BLaER1 treated with 17β-estradiol and CSF1 and Interleukin-3, amounts not matched to agents 10 nM and 100 nM (cell line): ENCODE data around the gene ZFP64.
A peak's percentile ranks its signal among the peaks of the same experiment; 100 is the strongest.

Experiments used
- H3K27ac ChIP-seq, 11 experiments: shearing (Covaris generic); formaldehyde crosslinking; 2 replicates each; pipeline ENCODE4 v1.8.1; 2022
- H3K27me3 ChIP-seq, 11 experiments: shearing (Covaris generic); formaldehyde crosslinking; 2 replicates each; pipeline ENCODE4 v1.8.1; 2022
- H3K36me3 ChIP-seq, 11 experiments: shearing (Covaris generic); formaldehyde crosslinking; 2 replicates each; pipeline ENCODE4 v1.8.1; 2022
- H3K4me1 ChIP-seq, 10 experiments: shearing (Covaris generic); formaldehyde crosslinking; 2 replicates each; pipeline ENCODE4 v1.8.1; 2022
- H3K4me2 ChIP-seq, 11 experiments: shearing (Covaris generic); formaldehyde crosslinking; 2 replicates each; pipeline ENCODE4 v1.8.1; 2022
- H3K4me3 ChIP-seq, 10 experiments: shearing (Covaris generic); formaldehyde crosslinking; 2 replicates each; pipeline ENCODE4 v1.8.1; 2022
- H3K9ac ChIP-seq, 11 experiments: shearing (Covaris generic); formaldehyde crosslinking; 2 replicates each; pipeline ENCODE4 v1.8.1; 2022
- H3K9me3 ChIP-seq, 11 experiments: shearing (Covaris generic); formaldehyde crosslinking; replicated peaks in 1 of 11; 2 replicates each; pipeline ENCODE4 v1.8.1; 2022
- H4K20me1 ChIP-seq, 11 experiments: shearing (Covaris generic); formaldehyde crosslinking; 2 replicates each; pipeline ENCODE4 v1.8.1; 2022
- Cebpa-rat ChIP-seq, 11 experiments: shearing (Covaris generic); IDR thresholded peaks; 2 replicates each; pipeline ENCODE4 v1.8.1; 2022

Gene ZFP64

DNA sequence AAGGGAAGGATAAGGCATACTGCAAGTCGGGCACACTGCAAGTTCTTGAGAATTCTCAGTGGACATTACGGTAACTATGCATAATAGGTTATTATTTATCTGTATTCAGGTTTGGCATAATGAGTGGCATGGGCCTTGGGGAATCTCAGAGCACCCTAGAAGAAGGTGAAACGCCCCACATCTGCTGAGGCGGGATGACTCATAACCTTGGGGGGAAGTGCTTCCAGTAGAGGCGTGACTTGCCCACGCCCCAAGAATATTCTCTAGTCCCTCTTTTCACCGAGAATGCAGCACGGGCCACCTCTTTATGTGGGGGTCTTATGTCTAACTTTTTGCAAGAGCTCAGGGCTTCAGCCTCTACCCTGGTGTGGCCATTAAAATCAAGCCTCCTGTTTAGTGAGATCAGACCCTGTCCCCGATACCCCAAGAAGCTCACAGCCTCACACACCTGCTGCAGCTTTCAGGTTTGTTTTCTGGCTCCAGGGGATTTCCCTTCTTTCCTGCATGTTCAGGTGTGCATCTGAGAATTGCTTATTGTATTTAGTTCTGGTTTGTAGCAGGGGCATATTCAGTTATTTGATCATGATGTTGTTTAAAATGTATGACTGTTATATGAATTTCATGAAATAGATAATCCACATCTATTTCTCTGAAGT, 19.1 kb downstream of the ZFP64 start:
- Histone ChIP-seq H3K4me2 (0 out of 22 replicates have a peak overlapping the region, but pooled peaks of 1 of the 11 experiments have one; percentile 7), H3K9me3 (peaks cover 0 to 4% (median 0%) of the 10 kb centered on the region in 11 experiments; a peak in 2 of 22 replicates), H3K27me3 (no peaks in the 10 kb centered on the region), H3K4me1 (peaks cover 5 to 19% (median 15%) of the 10 kb centered on the region in 10 experiments; a peak in 17 of 20 replicates), H4K20me1 (peaks cover 0 to 5% (median 0%) of the 10 kb centered on the region in 11 experiments; a peak in 1 of 22 replicates), H3K27ac (no peak overlapping the region), H3K4me3 (no peak overlapping the region), H3K9ac (peak overlapping the region in 1 of 11 experiments; percentile 19; a peak in 1 of 22 replicates), H3K36me3 (peaks cover 40 to 72% (median 61%) of the 10 kb centered on the region in 11 experiments)
- TF ChIP-seq Cebpa-rat (IDR thresholded peaks at IDR 0.05), result no peak

DNA sequence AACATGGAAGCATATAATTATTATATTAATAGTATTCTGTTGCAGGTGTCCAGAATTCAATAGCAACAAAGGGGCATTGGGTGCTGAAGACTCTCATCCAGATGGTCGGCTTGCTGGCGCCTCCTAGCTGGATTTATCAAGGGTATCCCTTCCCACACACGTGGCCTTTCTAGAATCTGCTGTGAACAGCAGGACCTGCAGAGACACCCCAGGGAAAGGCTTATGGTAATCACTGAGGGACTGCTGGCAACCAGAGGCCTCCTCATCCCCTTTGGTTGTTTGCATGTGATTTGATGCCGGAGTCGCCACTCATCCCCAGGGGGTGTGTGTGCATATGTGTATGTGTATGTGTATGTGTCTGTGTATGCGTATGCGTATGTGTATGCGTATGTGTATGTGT, 20.6 kb downstream of the ZFP64 start:
- Histone ChIP-seq H3K4me2 (no peak overlapping the region), H4K20me1 (peaks cover 0 to 5% (median 0%) of the 10 kb centered on the region in 11 experiments; a peak in 1 of 22 replicates), H3K36me3 (peaks cover 45 to 75% (median 64%) of the 10 kb centered on the region in 11 experiments), H3K27ac (no peak overlapping the region), H3K27me3 (no peaks in the 10 kb centered on the region), H3K9me3 (peaks cover 10 to 11% (median 11%) of the 10 kb centered on the region in 11 experiments), H3K4me1 (peaks cover 5 to 20% (median 15%) of the 10 kb centered on the region in 10 experiments; a peak in 17 of 20 replicates), H3K9ac (no peak overlapping the region), H3K4me3 (no peak overlapping the region)
- no peak for TF ChIP-seq Cebpa-rat (IDR thresholded peaks at IDR 0.05)

DNA sequence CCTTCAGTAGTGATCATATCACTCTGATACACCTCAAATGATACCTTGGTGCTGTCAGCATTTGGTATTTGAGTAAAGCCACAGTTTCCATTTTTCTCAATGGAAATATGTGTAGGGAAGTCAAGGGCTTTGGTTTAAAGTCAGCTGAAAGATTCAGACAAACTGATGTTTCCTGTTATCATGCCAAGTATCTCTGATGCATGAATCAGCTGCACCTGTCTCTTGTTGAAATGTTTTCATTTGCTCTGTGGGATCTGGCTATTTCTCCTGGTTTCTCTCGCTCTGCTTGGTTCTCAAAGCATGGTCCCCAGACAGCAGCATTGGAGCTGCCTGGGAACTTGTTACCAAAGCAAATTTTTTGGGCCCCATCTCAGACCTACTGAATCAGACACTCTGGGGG, 23.5 kb downstream of the ZFP64 start:
- Histone ChIP-seq H3K27me3 (no peaks in the 10 kb centered on the region), H3K27ac (no peak overlapping the region), H3K9ac (no peak overlapping the region), H3K9me3 (peaks cover 15 to 18% (median 17%) of the 10 kb centered on the region in 11 experiments), H3K4me3 (no peak overlapping the region), H4K20me1 (peaks cover 0 to 3% (median 0%) of the 10 kb centered on the region in 11 experiments; a peak in 1 of 22 replicates), H3K36me3 (peaks cover 58 to 85% (median 76%) of the 10 kb centered on the region in 11 experiments), H3K4me1 (peaks cover 5 to 20% (median 15%) of the 10 kb centered on the region in 10 experiments; a peak in 17 of 20 replicates), H3K4me2 (peak overlapping the region in 8 of 11 experiments; percentile 7 to 58 (median 27); a peak in 12 of 22 replicates)
- TF ChIP-seq Cebpa-rat (IDR thresholded peaks at IDR 0.05), result no peak

GRCh38 chr20:52167232-52167840, 24.2 kb downstream of the ZFP64 start:
- peaks cover 0 to 3% (median 0%) of the 10 kb centered on the region in 11 experiments; a peak in 1 of 22 replicates for H4K20me1 ChIP-seq
- no peak for TF ChIP-seq Cebpa-rat (IDR thresholded peaks at IDR 0.05)
- H3K27me3 ChIP-seq, result no peaks in the 10 kb centered on the region
- no peak overlapping the region for H3K4me3 ChIP-seq
- no peak overlapping the region for H3K4me2 ChIP-seq
- H3K27ac ChIP-seq, result no peak overlapping the region
- no peak overlapping the region for H3K9ac ChIP-seq
- peaks cover 15 to 18% (median 17%) of the 10 kb centered on the region in 11 experiments for H3K9me3 ChIP-seq
- H3K36me3 ChIP-seq, result peaks cover 60 to 85% (median 76%) of the 10 kb centered on the region in 11 experiments
- H3K4me1 ChIP-seq, result peaks cover under 1 to 20% (median 15%) of the 10 kb centered on the region in 10 experiments; a peak in 17 of 20 replicates

DNA sequence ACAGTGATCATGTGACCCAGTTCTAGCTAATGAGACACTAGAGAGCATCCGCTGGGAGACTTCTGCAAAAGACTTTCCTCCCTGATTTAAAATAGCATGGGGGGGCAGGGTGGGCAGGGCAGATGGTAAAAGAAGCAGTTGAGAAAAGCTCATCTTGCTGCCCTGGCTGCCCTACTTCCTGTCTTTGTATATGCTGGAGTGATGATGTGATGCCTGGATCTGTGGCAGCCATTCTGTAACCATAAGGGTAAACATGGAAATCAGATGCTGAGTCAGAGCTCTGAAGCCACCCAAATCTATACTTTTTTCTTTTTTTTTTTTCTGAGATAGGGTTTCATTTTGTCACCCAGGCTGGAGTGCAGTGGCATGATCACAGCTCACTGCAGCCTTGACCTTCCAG, 25.4 kb downstream of the ZFP64 start:
- Histone ChIP-seq H3K36me3 (peaks cover 64 to 87% (median 79%) of the 10 kb centered on the region in 11 experiments), H4K20me1 (peaks cover 0 to 3% (median 0%) of the 10 kb centered on the region in 11 experiments; a peak in 1 of 22 replicates), H3K4me2 (no peak overlapping the region), H3K27ac (no peak overlapping the region), H3K4me3 (no peak overlapping the region), H3K4me1 (peaks cover 0 to 20% (median 15%) of the 10 kb centered on the region in 10 experiments; a peak in 15 of 20 replicates), H3K9ac (no peak overlapping the region), H3K27me3 (no peaks in the 10 kb centered on the region), H3K9me3 (peaks cover 15 to 18% (median 17%) of the 10 kb centered on the region in 11 experiments)
- no peak for TF ChIP-seq Cebpa-rat (IDR thresholded peaks at IDR 0.05)

DNA sequence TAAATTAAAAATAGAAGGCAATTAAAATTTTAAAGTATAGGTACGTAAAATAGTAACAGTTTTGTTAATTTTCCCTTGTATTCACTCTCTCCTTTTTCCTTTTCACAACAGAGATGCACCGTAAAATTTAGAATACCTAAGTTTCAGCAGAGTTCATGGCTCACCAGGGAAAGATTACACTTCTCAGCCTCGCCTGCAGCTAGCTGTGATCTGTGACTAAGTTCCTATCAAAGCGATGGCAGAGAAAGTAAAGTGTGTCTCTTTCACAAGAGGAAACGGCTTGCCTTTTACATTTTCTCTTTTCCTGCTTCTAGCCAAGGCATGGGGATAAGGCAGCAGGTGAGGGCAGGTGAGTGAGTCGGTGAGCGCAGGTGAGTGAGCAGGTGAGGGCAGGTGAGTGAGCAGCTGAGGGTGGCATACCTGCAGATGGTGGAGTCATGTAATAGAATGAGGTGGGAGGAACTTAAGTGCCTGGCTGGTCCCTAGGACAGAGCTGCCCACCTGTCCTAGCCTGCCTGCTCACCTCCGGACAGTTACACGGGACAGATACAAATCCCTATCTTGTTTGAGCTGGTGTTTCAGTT, 30.9 kb downstream of the ZFP64 start:
- H3K27me3 ChIP-seq, result no peaks in the 10 kb centered on the region
- H4K20me1 ChIP-seq, result no peaks in the 10 kb centered on the region; a peak in 1 of 22 replicates
- H3K9ac ChIP-seq, result no peak overlapping the region
- no peak overlapping the region for H3K4me2 ChIP-seq
- H3K27ac ChIP-seq, result no peak overlapping the region
- peaks cover 28 to 42% (median 38%) of the 10 kb centered on the region in 11 experiments for H3K9me3 ChIP-seq
- H3K4me1 ChIP-seq, result no peaks in the 10 kb centered on the region
- peaks cover 91 to 100% (median 99%) of the 10 kb centered on the region in 11 experiments for H3K36me3 ChIP-seq
- no peak overlapping the region for H3K4me3 ChIP-seq
- no peak for TF ChIP-seq Cebpa-rat (IDR thresholded peaks at IDR 0.05)

GRCh38 chr20:52160049-52160570, 31.5 kb downstream of the ZFP64 start:
- TF ChIP-seq Cebpa-rat (IDR thresholded peaks at IDR 0.05), result no peak
- Histone ChIP-seq H4K20me1 (no peaks in the 10 kb centered on the region; a peak in 1 of 22 replicates), H3K4me1 (no peaks in the 10 kb centered on the region), H3K4me3 (no peak overlapping the region), H3K4me2 (no peak overlapping the region), H3K36me3 (peaks cover 92 to 100% (median 98%) of the 10 kb centered on the region in 11 experiments), H3K9ac (no peak overlapping the region), H3K27ac (no peak overlapping the region), H3K9me3 (peaks cover 25 to 38% (median 34%) of the 10 kb centered on the region in 11 experiments), H3K27me3 (no peaks in the 10 kb centered on the region)

- Histone ChIP-seq H3K27me3 (no peaks in the 10 kb centered on the region), H3K9ac (no peak overlapping the region), H3K4me2 (no peak overlapping the region), H3K4me3 (no peak overlapping the region), H3K27ac (no peak overlapping the region), H3K4me1 (no peaks in the 10 kb centered on the region), H4K20me1 (peaks cover 0 to 21% (median 0%) of the 10 kb centered on the region in 11 experiments; a peak in 1 of 22 replicates), H3K36me3 (peaks cover 69 to 93% (median 82%) of the 10 kb centered on the region in 11 experiments), H3K9me3 (peaks cover 25 to 33% (median 29%) of the 10 kb centered on the region in 11 experiments)
- no peak for TF ChIP-seq Cebpa-rat (IDR thresholded peaks at IDR 0.05)
These were observed 37.0 kb downstream of the ZFP64 start for GRCh38 chr20:52154575-52154974.
